DMS53 treated with DMSO at 0.1 percent for 48 hours (cell line): ENCODE results near the gene RUNX2.

Experiments used
- DNase-seq: peaks from one replicate; lab custom pipeline; 2025; ENCODE audit not compliant: unreplicated experiment; lab: John Stamatoyannopoulos, UW

RUNX2 gene

GRCh38 chr6:45637611-45638257, 309.6 kb downstream of the RUNX2 start:
- DNase-seq = no peak

GRCh38 chr6:45640081-45640491, 312.0 kb downstream of the RUNX2 start:
- DNase-seq = no peak

GRCh38 chr6:45640811-45641210, 312.7 kb downstream of the RUNX2 start:
- DNase-seq = no peak

GRCh38 chr6:45642331-45643125, 314.4 kb downstream of the RUNX2 start:
- no peak for DNase-seq

- DNase-seq = no peak
Measured at GRCh38 chr6:45643126-45643525, 315.0 kb downstream of the RUNX2 start.

GRCh38 chr6:45644720-45645119, 316.6 kb downstream of the RUNX2 start:
- no peak for DNase-seq

GRCh38 chr6:45645302-45645701, 317.2 kb downstream of the RUNX2 start:
- DNase-seq = no peak

GRCh38 chr6:45647341-45648261, 319.5 kb downstream of the RUNX2 start:
- no peak for DNase-seq

- DNase-seq = no peak
Measured at GRCh38 chr6:45648262-45648620, 320.1 kb downstream of the RUNX2 start.

- DNase-seq = no peak
Measured at GRCh38 chr6:45650524-45651135, 322.5 kb downstream of the RUNX2 start.

- no peak for DNase-seq
Measured at GRCh38 chr6:45651301-45651700, 323.2 kb downstream of the RUNX2 start.

GRCh38 chr6:45652416-45652815, 324.3 kb downstream of the RUNX2 start:
- DNase-seq = no peak

GRCh38 chr6:45653117-45653883, 325.2 kb downstream of the RUNX2 start:
- DNase-seq = no peak

- no peak for DNase-seq
Measured at GRCh38 chr6:45654673-45655072, 326.5 kb downstream of the RUNX2 start.

GRCh38 chr6:45655745-45656476, 327.8 kb downstream of the RUNX2 start:
- DNase-seq = no peak

GRCh38 chr6:45657226-45657625, 329.1 kb downstream of the RUNX2 start:
- DNase-seq = no peak

GRCh38 chr6:45658400-45658799, 330.3 kb downstream of the RUNX2 start:
- no peak for DNase-seq

- no peak for DNase-seq
Measured at GRCh38 chr6:45658958-45659357, 330.8 kb downstream of the RUNX2 start.

- DNase-seq = no peak
Measured at GRCh38 chr6:45661661-45662060, 333.5 kb downstream of the RUNX2 start.
